LNCaP clone FGC (cell line): ENCODE measurements around the gene CKLF.

Experiments used
- DNase-seq: peaks from one replicate; pipeline ENCODE4 v3.0.0-alpha.2; 2011; ENCODE audit warnings: low read depth
- H3K4me3 ChIP-seq: 2 replicates; pipeline ENCODE4 v1.5.1; 2011; ENCODE audit warnings: mild to moderate bottlenecking, low read depth, low read length, control low read depth
- CTCF ChIP-seq: IDR thresholded peaks from 2 replicates; pipeline ENCODE4 v1.5.1; 2012; ENCODE audit warnings: mild to moderate bottlenecking; ENCODE audit not compliant: control insufficient read depth, insufficient read depth; ENCODE audit errors: extremely low read depth

Gene CKLF

GRCh38 chr16:66515596-66516508, 36.5 kb upstream of the CKLF start:
- no peak for DNase-seq
- H3K4me3 ChIP-seq: no peak overlapping the region

GRCh38 chr16:66516509-66516807, 35.9 kb upstream of the CKLF start:
- no peak for TF ChIP-seq CTCF
- no peak for DNase-seq
- H3K4me3 ChIP-seq: no peak overlapping the region

More at GRCh38 chr16:66515596-66516508, 36.5 kb upstream of the CKLF start:
- peak; percentile 26 for TF ChIP-seq CTCF

GRCh38 chr16:66516808-66517585, 35.4 kb upstream of the CKLF start:
- no peak for TF ChIP-seq CTCF
- peak overlapping the region; percentile 41 for H3K4me3 ChIP-seq
- DNase-seq: peak; percentile 100

GRCh38 chr16:66517586-66518263, 34.7 kb upstream of the CKLF start:
- H3K4me3 ChIP-seq: peak overlapping the region; percentile 41

GRCh38 chr16:66519482-66520373, 32.6 kb upstream of the CKLF start:
- H3K4me3 ChIP-seq: no peak overlapping the region
- no peak for TF ChIP-seq CTCF
- no peak for DNase-seq

More at GRCh38 chr16:66517586-66518263, 34.7 kb upstream of the CKLF start:
- DNase-seq: no peak
- TF ChIP-seq CTCF: no peak

- no peak overlapping the region for H3K4me3 ChIP-seq
- no peak for TF ChIP-seq CTCF
- DNase-seq: no peak
These were observed 31.8 kb upstream of the CKLF start for GRCh38 chr16:66520406-66521170.
